Heart left ventricle (tissue), 16 donors: Measurements from ENCODE around the gene ADCK1. TPM values are rescaled to one million over a fixed set of nuclear protein-coding genes. Genes with fewer than 3 reads are reported as not detected.

Experiments
- ATAC-seq, 4 donors: fragments of 200-7000 bp; cut with Tn5 transposase; one replicate each; pipeline ENCODE4 v1.9.1; 2020 to 2022; ENCODE audit warnings: moderate library complexity in 4 of 4, mild to moderate bottlenecking in 3 of 4, moderate number of reproducible peaks in 1 of 4
- DNase-seq, 5 donors: peaks; one replicate each; pipeline ENCODE4 v3.0.0-alpha.2; 2020
- H3K27ac ChIP-seq, 12 donors: fragments of 200-600 bp; sonication (generic) in 4 of 12; one replicate each; pipeline versions ENCODE4 v1.5.0 to v1.8.0; 2016 to 2022; ENCODE audit warnings: mild to moderate bottlenecking in 2 of 12
- H3K27me3 ChIP-seq, 9 donors: fragments of 200-600 bp; sonication (generic) in 2 of 9; one replicate each; pipeline versions ENCODE4 v1.5.1 to v1.8.0; 2016 to 2022; ENCODE audit warnings: mild to moderate bottlenecking in 3 of 9
- H3K36me3 ChIP-seq, 9 donors: fragments of 200-600 bp; sonication (generic) in 2 of 9; one replicate each; pipeline versions ENCODE4 v1.5.0 to v1.8.0; 2018 to 2022; ENCODE audit warnings: mild to moderate bottlenecking in 2 of 9
- H3K4me1 ChIP-seq, 12 donors: fragments of 200-600 bp; sonication (generic) in 4 of 12; one replicate each; pipeline versions ENCODE4 v1.5.0 to v1.8.0; 2016 to 2022; ENCODE audit warnings: mild to moderate bottlenecking in 3 of 12
- H3K4me3 ChIP-seq, 12 donors: fragments of 200-600 bp; sonication (generic) in 4 of 12; one replicate each; pipeline versions ENCODE4 v1.5.0 to v1.8.0; 2017 to 2022; ENCODE audit warnings: mild to moderate bottlenecking in 9 of 12, moderate library complexity in 4 of 12
- H3K9me3 ChIP-seq, 12 donors: fragments of 200-600 bp; sonication (generic) in 4 of 12; one replicate each; pipeline versions ENCODE4 v1.5.0 to v1.8.0; 2016 to 2022; ENCODE audit warnings: mild to moderate bottlenecking in 1 of 12
- POLR2A ChIP-seq, 2 donors: fragments of 450-650 bp; IDR thresholded peaks; one replicate each; pipeline ENCODE4 v1.6.1; 2017; ENCODE audit warnings: antibody characterized with exemption in 2 of 2, mild to moderate bottlenecking in 2 of 2, moderate library complexity in 2 of 2
- WGBS, 4 donors: extraction: QIAGEN DNeasy Blood & Tissue Kit in 2 of 4; methylation state at CpG; one replicate each; pipeline versions ENCODE4 v1.1.5 to v1.1.7; 2013 to 2018; 5-methylcytosine and 5-hydroxymethylcytosine counted together
- intact Hi-C, 10 donors: fragments of 100-400 bp; cut with DNase I; formaldehyde crosslinking; loops; one replicate each; pipeline versions ENCODE4 v1.11.1 to v1.14.2; 2022
- polyA plus RNA-seq, 2 donors: library from polyadenylated mRNA; stranded (reverse); fragments of 200-250 nt; gene quantifications; one replicate each; pipeline ENCODE4 v1.2.3, GENCODE V29; 2013
- total RNA-seq, 9 donors: library from RNA; depleted of rRNA in 2 of 9; stranded (reverse); fragments of >200 nt in 2 of 9; fragmentation: NEBNext Ultra II Directional in 3 of 9; extraction: Animal tissue kit (Norgen Biotek cat#: 25700) in 3 of 9; gene quantifications; one replicate each; pipeline versions ENCODE4 v1.1.0 to v1.2.4, GENCODE V29; 2016 to 2023
- TF ChIP-seq, protein P1 (sequence below), 12 donors: fragments of 200-600 bp; sonication (generic) in 4 of 12; IDR thresholded peaks; one replicate each; pipeline versions ENCODE4 v1.5.0 to v1.8.0; 2018 to 2022; ENCODE audit warnings: antibody characterized with exemption in 12 of 12, mild to moderate bottlenecking in 5 of 12
- donor health status: ischemic (EF 13 %, LVEDD 7.1; RV severe dilation, severe dysfunction).
- donor health status: healthy with polysubstance abuse.
- donor health status: DM: no; HTN: yes; CAD: no.
- donor health status: DM: no; HTN: no; CAD: no.
- donor health status: ischemic (EF 25% LVEDD 6.9; RV normal size, moderate dysfunction).
- donor health status: ischemic (EF 25% LVEDD 5.7; RV mildly dilated, moderate dysfunction).
- donor health status: healthy.
- donor health status: DM: yes; HTN: yes; CAD: no.
- donor health status: ischemic (EF 35%, LVEDD 5.7; RV mildly dilated, moderate dysfunction).
- donor health status: nonischemic (EF 11% LVEDD 7.7; RV severe dilation, severe dysfunction).
- donor health status: DM: yes; HTN: yes; CAD: no.
- donor health status: PGD.
- donor health status: ischemic (EF 29% LVEDD 5.4; RV normal size, mild dysfunction).
- donor health status: nonischemic (EF 23%, LVEDD 6.1; RV moderate dilation, normal function).

ADCK1 gene
- total and polyA plus RNA-seq, 11 donors = 4.0 to 12.8 (median 7.9) TPM

DNA sequence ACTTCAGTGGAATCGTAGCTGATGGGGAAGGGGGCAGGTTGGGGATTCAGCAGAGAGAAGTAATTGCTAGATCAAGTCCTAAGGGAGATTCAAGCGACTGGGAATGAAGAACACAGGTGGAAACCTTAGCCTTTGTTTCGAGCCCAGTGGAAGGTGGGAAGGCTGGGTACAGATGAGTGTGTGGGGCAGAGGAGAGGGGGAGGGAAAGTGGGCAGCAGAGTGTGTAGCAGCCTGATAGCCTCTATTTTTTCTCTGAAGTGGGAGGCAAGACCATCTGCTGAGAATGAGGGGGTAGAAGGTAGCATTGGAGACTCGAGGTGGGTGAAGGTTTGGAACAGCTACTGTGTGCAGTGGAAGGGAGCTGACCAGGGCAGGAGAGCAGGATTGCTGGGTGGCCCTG lies 91.0 kb downstream of the ADCK1 start:
- Histone ChIP-seq H3K36me3 (peaks cover 0 to 18% (median 3%) of the 10 kb centered on the region in 9 donors), H3K4me3 (no peak overlapping the region), H3K4me1 (peaks cover 0 to 15% (median 0%) of the 10 kb centered on the region in 12 donors), H3K27ac (no peak overlapping the region), H3K27me3 (no peaks in the 10 kb centered on the region), H3K9me3 (peaks cover 0 to 14% (median 0%) of the 10 kb centered on the region in 12 donors)
- TF ChIP-seq, protein P1, sequence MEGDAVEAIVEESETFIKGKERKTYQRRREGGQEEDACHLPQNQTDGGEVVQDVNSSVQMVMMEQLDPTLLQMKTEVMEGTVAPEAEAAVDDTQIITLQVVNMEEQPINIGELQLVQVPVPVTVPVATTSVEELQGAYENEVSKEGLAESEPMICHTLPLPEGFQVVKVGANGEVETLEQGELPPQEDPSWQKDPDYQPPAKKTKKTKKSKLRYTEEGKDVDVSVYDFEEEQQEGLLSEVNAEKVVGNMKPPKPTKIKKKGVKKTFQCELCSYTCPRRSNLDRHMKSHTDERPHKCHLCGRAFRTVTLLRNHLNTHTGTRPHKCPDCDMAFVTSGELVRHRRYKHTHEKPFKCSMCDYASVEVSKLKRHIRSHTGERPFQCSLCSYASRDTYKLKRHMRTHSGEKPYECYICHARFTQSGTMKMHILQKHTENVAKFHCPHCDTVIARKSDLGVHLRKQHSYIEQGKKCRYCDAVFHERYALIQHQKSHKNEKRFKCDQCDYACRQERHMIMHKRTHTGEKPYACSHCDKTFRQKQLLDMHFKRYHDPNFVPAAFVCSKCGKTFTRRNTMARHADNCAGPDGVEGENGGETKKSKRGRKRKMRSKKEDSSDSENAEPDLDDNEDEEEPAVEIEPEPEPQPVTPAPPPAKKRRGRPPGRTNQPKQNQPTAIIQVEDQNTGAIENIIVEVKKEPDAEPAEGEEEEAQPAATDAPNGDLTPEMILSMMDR (IDR thresholded peaks at IDR 0.05) = no peak
- TF ChIP-seq POLR2A (IDR thresholded peaks at IDR 0.05) = no peak
- intact Hi-C loops = no loop called here
- 85 to 95% (median 90%) methylated on average over 4 of the region's 4 CpGs for WGBS, 4 donors
- no peak for DNase-seq
- ATAC-seq = no peak

DNA sequence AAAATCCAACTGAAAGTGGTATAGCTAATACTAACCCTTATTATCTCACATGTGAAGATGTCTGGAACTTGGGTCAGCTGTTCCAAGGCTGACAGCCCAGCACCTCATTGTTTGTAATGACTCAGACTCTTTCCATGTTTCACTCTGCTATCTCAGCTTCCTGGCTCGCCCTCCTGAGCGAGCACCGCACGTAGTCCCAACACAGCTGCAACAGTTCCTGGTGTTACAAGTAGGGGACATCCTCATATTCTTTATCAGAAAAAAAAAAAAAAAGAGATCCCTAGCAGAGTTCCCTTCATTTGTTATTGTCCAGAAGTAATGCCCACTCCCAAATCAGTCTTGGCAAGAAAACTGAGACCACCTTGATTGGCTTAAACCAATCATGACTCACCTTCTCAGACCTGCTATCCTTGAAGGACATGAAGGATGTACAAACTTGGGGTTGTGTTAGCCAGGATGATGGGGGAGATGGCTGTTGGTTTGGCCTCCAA lies 92.5 kb downstream of the ADCK1 start:
- Histone ChIP-seq H3K36me3 (peaks cover 0 to 13% (median under 1%) of the 10 kb centered on the region in 9 donors), H3K4me1 (peaks cover 0 to 15% (median 0%) of the 10 kb centered on the region in 12 donors), H3K27me3 (no peaks in the 10 kb centered on the region), H3K27ac (peak overlapping the region in 4 of 12 donors; percentile 22 to 58 (median 41)), H3K9me3 (peaks cover 0 to 14% (median 0%) of the 10 kb centered on the region in 12 donors), H3K4me3 (no peak overlapping the region)
- ATAC-seq = peak; percentile 90 to 98 (median 92)
- 35 to 42% (median 38%) methylated on average over 4 of the region's 4 CpGs for WGBS, 4 donors
- intact Hi-C loops = no loop called here
- no peak for TF ChIP-seq POLR2A (IDR thresholded peaks at IDR 0.05)
- TF ChIP-seq, protein P1 (IDR thresholded peaks at IDR 0.05) = peak in 3 of 12 donors; percentile 5 to 26 (median 23)
- peak in 4 of 5 donors; percentile 23 to 68 (median 45) for DNase-seq

DNA sequence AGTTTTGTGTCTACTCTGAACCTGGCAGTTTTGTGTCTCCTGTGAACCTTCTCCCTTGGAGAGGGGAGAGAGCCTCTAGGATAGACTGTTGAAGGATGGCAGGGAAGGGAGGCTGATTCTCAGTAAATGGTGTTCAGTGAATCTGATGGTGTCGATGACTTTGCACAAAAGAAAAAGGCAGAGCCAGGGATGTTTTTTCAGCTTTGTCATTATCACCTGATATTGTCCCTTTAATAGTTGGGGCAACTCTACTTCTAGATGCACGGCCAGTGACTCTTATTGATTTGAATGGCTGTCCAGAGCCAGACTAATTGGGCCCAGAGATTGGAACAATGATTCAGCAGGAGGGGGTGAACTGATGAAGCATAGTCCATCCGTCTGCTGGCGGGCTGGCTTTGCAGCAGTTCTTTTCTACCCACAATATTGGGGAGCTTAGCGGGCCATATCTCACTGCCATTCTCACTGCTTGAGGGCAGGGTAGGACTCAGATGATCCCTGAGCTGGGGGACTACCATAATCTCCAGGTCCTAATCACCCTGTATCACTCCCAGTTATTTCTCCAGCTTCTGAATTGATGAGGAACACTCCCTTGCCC lies 93.1 kb downstream of the ADCK1 start:
- H3K27me3 ChIP-seq = no peaks in the 10 kb centered on the region
- ATAC-seq = no peak
- peaks cover 0 to 7% (median 0%) of the 10 kb centered on the region in 9 donors for H3K36me3 ChIP-seq
- H3K4me1 ChIP-seq = peaks cover 0 to 15% (median 0%) of the 10 kb centered on the region in 12 donors
- H3K4me3 ChIP-seq = no peak overlapping the region
- DNase-seq = no peak
- TF ChIP-seq, protein P1 (IDR thresholded peaks at IDR 0.05) = no peak
- no peak for TF ChIP-seq POLR2A (IDR thresholded peaks at IDR 0.05)
- intact Hi-C loops = no loop called here
- WGBS, 4 donors = 92 to 97% (median 93%) methylated on average over 5 of the region's 5 CpGs
- H3K27ac ChIP-seq = peak overlapping the region in 1 of 12 donors; percentile 58
- H3K9me3 ChIP-seq = peaks cover 0 to 14% (median 0%) of the 10 kb centered on the region in 12 donors

DNA sequence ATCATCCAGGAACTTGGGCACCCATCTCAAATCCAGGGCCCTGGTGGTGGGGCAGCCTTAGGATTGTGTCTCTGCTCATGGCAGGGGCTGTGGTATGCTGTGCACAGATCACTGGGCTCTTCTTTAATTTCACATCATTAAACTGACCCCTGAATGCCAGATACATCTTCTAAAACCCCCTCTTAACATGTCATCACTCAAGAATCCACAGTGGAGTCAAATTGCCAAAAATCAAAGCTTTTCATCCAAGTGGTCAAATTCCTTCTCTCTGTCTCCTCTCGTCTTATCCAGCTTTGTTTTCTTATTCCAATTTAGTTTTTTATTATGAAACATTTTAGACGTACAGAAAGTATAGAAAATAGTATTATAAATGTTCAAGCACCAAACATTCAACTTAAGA lies 97.5 kb downstream of the ADCK1 start:
- WGBS, 4 donors = 76 to 84% (median 81%) methylated on average over 2 of the region's 2 CpGs
- Histone ChIP-seq H3K27ac (no peak overlapping the region), H3K4me3 (no peak overlapping the region), H3K27me3 (no peaks in the 10 kb centered on the region), H3K4me1 (peaks cover 0 to 6% (median 0%) of the 10 kb centered on the region in 12 donors), H3K9me3 (no peaks in the 10 kb centered on the region), H3K36me3 (peaks cover 0 to 6% (median 0%) of the 10 kb centered on the region in 9 donors)
- DNase-seq (no peak), ATAC-seq (no peak)
- no peak for TF ChIP-seq POLR2A (IDR thresholded peaks at IDR 0.05)
- TF ChIP-seq, protein P1 (IDR thresholded peaks at IDR 0.05) = no peak
- intact Hi-C loops = no loop called here
